A549 (cell line): ENCODE data around the gene CLDN25. TPM values are rescaled to one million over a fixed set of nuclear protein-coding genes. Genes with fewer than 3 reads are reported as not detected.

Experiments
- ATAC-seq, 2 experiments: fragments of 200-7000 bp in 1 of 2; fragments of >200 bp in 1 of 2; cut with Nextera tagmentation in 1 of 2; cut with Tn5 transposase in 1 of 2; 3 replicates each; pipeline versions ENCODE4 v1.8.0 to v1.9.1; 2018 to 2020; ENCODE audit warnings: mild to moderate bottlenecking in 1 of 2, moderate library complexity in 1 of 2
- CTCF ChIA-PET: fragments of 300-600 bp; sonication (Branson Sonifier 250); formaldehyde crosslinking; extraction: SDS; loops from one replicate; lab custom pipeline; 2021; ENCODE audit warnings: antibody characterized with exemption, inconsistent platforms; lab: Yijun Ruan, JAX
- POLR2A ChIA-PET: fragments of 350-600 bp; formaldehyde crosslinking; extraction: SDS; loops from one replicate; lab custom pipeline; 2021; ENCODE audit warnings: antibody characterized with exemption, inconsistent platforms; lab: Yijun Ruan, JAX
- DNase-seq, 2 experiments: peaks; one replicate each; pipeline versions ENCODE4 v3.0.0 to v3.0.0-alpha.2; 2011 to 2016; ENCODE audit warnings: low read depth in 1 of 2, low spot score in 1 of 2
- FAIRE-seq: peaks from 2 replicates; lab custom pipeline; 2011; peaks lifted over from hg19 to GRCh38; lab: Jason Lieb, UNC
- H3K27ac ChIP-seq, 2 experiments: fragments of >200 bp; sonication (Bioruptor Twin); formaldehyde crosslinking; 3 replicates each; pipeline ENCODE4 v1.5.1; 2016 to 2017
- H3K4me1 ChIP-seq: fragments of >200 bp; sonication (Bioruptor Twin); formaldehyde crosslinking; 3 replicates; pipeline ENCODE4 v1.6.1; 2016
- H3K4me2 ChIP-seq: fragments of >200 bp; sonication (Bioruptor Twin); formaldehyde crosslinking; 3 replicates; pipeline ENCODE4 v1.6.1; 2016
- H3K4me3 ChIP-seq: fragments of >200 bp; sonication (Bioruptor Twin); formaldehyde crosslinking; 3 replicates; pipeline ENCODE4 v1.5.1; 2016
- H3K9me3 ChIP-seq: fragments of >200 bp; sonication (Bioruptor Twin); formaldehyde crosslinking; 3 replicates; pipeline ENCODE4 v1.6.1; 2016
- CHD4 ChIP-seq: fragments of 200-600 bp; sonication (generic); IDR thresholded peaks from 2 replicates; pipeline ENCODE4 v1.6.1; 2016; ENCODE audit warnings: antibody characterized with exemption, mild to moderate bottlenecking, borderline replicate concordance
- EHF ChIP-seq: fragments of 250-450 bp; sonication (Bioruptor Pico); IDR thresholded peaks from 2 replicates; pipeline ENCODE4 v1.5.0; 2020; ENCODE audit warnings: mild to moderate bottlenecking
- ESRRA ChIP-seq: fragments of 150-350 bp; IDR thresholded peaks from 2 replicates; pipeline ENCODE4 v1.6.1; 2014; ENCODE audit warnings: mild to moderate bottlenecking, low read length, borderline replicate concordance
- FOXS1 ChIP-seq: fragments of 250-450 bp; sonication (Bioruptor Pico); IDR thresholded peaks from 2 replicates; pipeline ENCODE4 v1.5.0; 2020; ENCODE audit warnings: mild to moderate bottlenecking, moderate library complexity
- GATA3 ChIP-seq: IDR thresholded peaks from 2 replicates; pipeline ENCODE4 v1.6.1; 2012; ENCODE audit warnings: borderline replicate concordance
- HDAC2 ChIP-seq: fragments of 200-600 bp; sonication (generic); IDR thresholded peaks from 2 replicates; pipeline ENCODE4 v1.6.1; 2016
- HOXA7 ChIP-seq: fragments of 250-450 bp; sonication (Bioruptor Pico); IDR thresholded peaks from 2 replicates; pipeline ENCODE4 v1.5.0; 2020; ENCODE audit warnings: mild to moderate bottlenecking, moderate library complexity
- HOXB5 ChIP-seq: fragments of 250-450 bp; sonication (Bioruptor Pico); IDR thresholded peaks from 2 replicates; pipeline ENCODE4 v1.5.0; 2020; ENCODE audit warnings: mild to moderate bottlenecking, moderate library complexity
- JUN ChIP-seq, 2 experiments: fragments of >200 bp; sonication (Bioruptor Twin); formaldehyde crosslinking; IDR thresholded peaks; 2 replicates in 1 of 2; 3 replicates in 1 of 2; pipeline ENCODE4 v1.6.1; 2016 to 2017
- JUNB ChIP-seq: fragments of >200 bp; sonication (Bioruptor Twin); formaldehyde crosslinking; IDR thresholded peaks from 2 replicates; pipeline ENCODE4 v1.6.1; 2016
- MAFK ChIP-seq: fragments of 450-650 bp; IDR thresholded peaks from 2 replicates; pipeline ENCODE4 v1.6.1; 2014; ENCODE audit not compliant: partially characterized antibody
- MYC ChIP-seq: IDR thresholded peaks from 2 replicates; pipeline ENCODE4 v1.6.1; 2012; ENCODE audit warnings: mild to moderate bottlenecking, inconsistent platforms, low read length, improper control_type of control experiment, borderline replicate concordance
- NR3C1 ChIP-seq: fragments of >200 bp; sonication (Bioruptor Twin); formaldehyde crosslinking; IDR thresholded peaks from 3 replicates; pipeline ENCODE4 v1.6.1; 2017
- PHF8 ChIP-seq: fragments of 200-600 bp; sonication (generic); IDR thresholded peaks from 2 replicates; pipeline ENCODE4 v1.6.1; 2016; ENCODE audit warnings: low read depth, mild to moderate bottlenecking, antibody characterized with exemption, moderate library complexity, borderline replicate concordance
- RCOR1 ChIP-seq: fragments of 150-350 bp; IDR thresholded peaks from 2 replicates; pipeline ENCODE4 v1.6.1; 2014; ENCODE audit warnings: antibody characterized with exemption, low read length, low read depth
- RNF2 ChIP-seq: fragments of 200-600 bp; sonication (generic); IDR thresholded peaks from 2 replicates; pipeline ENCODE4 v1.6.1; 2016; ENCODE audit warnings: low read depth, mild to moderate bottlenecking, antibody characterized with exemption, moderate library complexity, borderline replicate concordance
- TP53 ChIP-seq: fragments of 250-450 bp; sonication (Bioruptor Pico); IDR thresholded peaks from 2 replicates; pipeline ENCODE4 v1.5.0; 2021; ENCODE audit warnings: mild to moderate bottlenecking, moderate library complexity
- ZFP36 ChIP-seq: fragments of 450-650 bp; IDR thresholded peaks from 2 replicates; pipeline ENCODE4 v1.6.1; 2014; ENCODE audit warnings: borderline replicate concordance; ENCODE audit not compliant: partially characterized antibody
- ZNF302 ChIP-seq: fragments of 250-450 bp; sonication (Bioruptor Pico); IDR thresholded peaks from 2 replicates; pipeline ENCODE4 v1.9.0; 2021; ENCODE audit warnings: inconsistent platforms, mild to moderate bottlenecking, moderate library complexity
- ZSCAN20 ChIP-seq: fragments of 250-450 bp; sonication (Bioruptor Pico); IDR thresholded peaks from 2 replicates; pipeline ENCODE4 v1.8.0; 2022; ENCODE audit warnings: mild to moderate bottlenecking, moderate library complexity
- WGBS: methylation state at CpG from one replicate; pipeline ENCODE4 v1.1.6; 2017; ENCODE audit errors: missing lambda C conversion rate; 5-methylcytosine and 5-hydroxymethylcytosine counted together
- polyA plus RNA-seq, 4 experiments: library from polyadenylated mRNA; depleted of rRNA in 3 of 4; stranded (reverse); fragments of >200 nt; fragmentation: RNase III in 1 of 4; extraction: RNeasy Plus Mini Kit Qiagen cat#74134 plus additional on column Dnase treatment in 1 of 4; gene quantifications; 2 replicates in 3 of 4; 3 replicates in 1 of 4; pipeline ENCODE4 v1.2.3, GENCODE V29; 2011 to 2017
- TF ChIP-seq, protein P1 (sequence below): fragments of >200 bp; sonication (Bioruptor Twin); formaldehyde crosslinking; IDR thresholded peaks from 3 replicates; pipeline ENCODE4 v1.5.1; 2016
- TF ChIP-seq, protein P2 (sequence below): fragments of >200 bp; sonication (Bioruptor Twin); formaldehyde crosslinking; IDR thresholded peaks from 2 replicates; pipeline ENCODE4 v1.6.1; 2016
- TF ChIP-seq, protein P3 (sequence below): fragments of 150-350 bp; IDR thresholded peaks from 2 replicates; pipeline ENCODE4 v1.6.1; 2014; ENCODE audit warnings: low read depth, mild to moderate bottlenecking, low read length
- TF ChIP-seq, protein P4 (sequence below): fragments of 250-450 bp; sonication (Bioruptor Pico); IDR thresholded peaks from 2 replicates; pipeline ENCODE4 v1.5.0; 2020; ENCODE audit warnings: low read depth, mild to moderate bottlenecking, moderate library complexity
- TF ChIP-seq, protein P5 (sequence below): fragments of >200 bp; sonication (Bioruptor Twin); formaldehyde crosslinking; IDR thresholded peaks from 3 replicates; pipeline ENCODE4 v1.6.1; 2016
- TF ChIP-seq, protein P6 (sequence below): fragments of 200-600 bp; sonication (generic); IDR thresholded peaks from 2 replicates; pipeline ENCODE4 v1.6.1; 2016; ENCODE audit warnings: antibody characterized with exemption, mild to moderate bottlenecking, moderate library complexity
- TF ChIP-seq, protein P7 (sequence below): IDR thresholded peaks from 2 replicates; pipeline ENCODE4 v1.6.1; 2012

The CLDN25 gene
- polyA plus RNA-seq, 2 of the 4 experiments (the other 2 are of a cell fraction) = not detected

DNA sequence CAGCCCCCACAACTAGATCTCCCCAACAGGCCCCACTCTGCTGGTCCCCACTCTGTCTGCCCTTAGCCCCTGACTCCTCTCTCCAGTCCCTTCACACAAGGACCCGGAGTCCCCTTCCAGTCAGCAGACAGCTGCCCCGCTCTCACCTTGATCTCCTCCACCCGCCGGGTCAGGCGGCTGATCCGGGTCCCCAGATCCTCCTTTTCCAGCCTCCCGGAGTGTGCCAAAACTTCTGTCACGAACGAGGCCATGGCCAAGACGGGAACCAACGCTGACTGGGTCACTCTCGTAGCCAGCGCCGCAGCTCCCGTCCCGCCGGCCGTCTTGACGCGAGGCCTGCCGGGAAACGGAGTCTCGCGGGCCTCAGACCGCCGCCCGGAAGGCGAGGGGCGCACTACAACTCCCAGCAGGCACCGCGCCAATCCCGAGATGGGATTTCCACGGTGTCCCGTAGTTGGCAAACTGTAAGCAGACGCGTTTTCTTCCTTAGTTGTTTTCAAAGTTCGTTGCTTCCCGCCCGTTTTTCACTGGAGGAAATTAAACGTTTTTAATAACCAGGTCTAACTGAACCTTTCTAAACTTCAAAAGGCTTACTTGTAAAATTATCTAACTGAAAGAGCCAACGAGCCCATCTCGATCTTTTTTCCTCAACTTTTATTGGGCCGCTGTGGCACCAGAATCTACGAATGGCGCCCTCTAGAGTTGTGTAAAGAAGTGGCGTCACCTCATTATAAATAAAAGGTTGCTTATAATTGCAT is 6.0 kb upstream of the CLDN25 start, which contains the start of gene ZW10 (continued):
- TF ChIP-seq, protein P1, sequence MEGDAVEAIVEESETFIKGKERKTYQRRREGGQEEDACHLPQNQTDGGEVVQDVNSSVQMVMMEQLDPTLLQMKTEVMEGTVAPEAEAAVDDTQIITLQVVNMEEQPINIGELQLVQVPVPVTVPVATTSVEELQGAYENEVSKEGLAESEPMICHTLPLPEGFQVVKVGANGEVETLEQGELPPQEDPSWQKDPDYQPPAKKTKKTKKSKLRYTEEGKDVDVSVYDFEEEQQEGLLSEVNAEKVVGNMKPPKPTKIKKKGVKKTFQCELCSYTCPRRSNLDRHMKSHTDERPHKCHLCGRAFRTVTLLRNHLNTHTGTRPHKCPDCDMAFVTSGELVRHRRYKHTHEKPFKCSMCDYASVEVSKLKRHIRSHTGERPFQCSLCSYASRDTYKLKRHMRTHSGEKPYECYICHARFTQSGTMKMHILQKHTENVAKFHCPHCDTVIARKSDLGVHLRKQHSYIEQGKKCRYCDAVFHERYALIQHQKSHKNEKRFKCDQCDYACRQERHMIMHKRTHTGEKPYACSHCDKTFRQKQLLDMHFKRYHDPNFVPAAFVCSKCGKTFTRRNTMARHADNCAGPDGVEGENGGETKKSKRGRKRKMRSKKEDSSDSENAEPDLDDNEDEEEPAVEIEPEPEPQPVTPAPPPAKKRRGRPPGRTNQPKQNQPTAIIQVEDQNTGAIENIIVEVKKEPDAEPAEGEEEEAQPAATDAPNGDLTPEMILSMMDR = peak; percentile 86
- no peak for TF ChIP-seq TP53 (CRISPR knock-in tag)
- no peak for TF ChIP-seq MAFK
- TF ChIP-seq, protein P2, sequence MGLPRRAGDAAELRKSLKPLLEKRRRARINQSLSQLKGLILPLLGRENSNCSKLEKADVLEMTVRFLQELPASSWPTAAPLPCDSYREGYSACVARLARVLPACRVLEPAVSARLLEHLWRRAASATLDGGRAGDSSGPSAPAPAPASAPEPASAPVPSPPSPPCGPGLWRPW = no peak
- no peak; the same call in 1 of the 2 replicates for TF ChIP-seq PHF8
- TF ChIP-seq HOXB5 = no peak
- no peak for TF ChIP-seq HDAC2
- TF ChIP-seq ZSCAN20 (CRISPR knock-in tag) = no peak
- no peak for TF ChIP-seq MYC
- no peak for TF ChIP-seq GATA3
- TF ChIP-seq RNF2 = no peak
- TF ChIP-seq CHD4 = no peak
- TF ChIP-seq, protein P3, sequence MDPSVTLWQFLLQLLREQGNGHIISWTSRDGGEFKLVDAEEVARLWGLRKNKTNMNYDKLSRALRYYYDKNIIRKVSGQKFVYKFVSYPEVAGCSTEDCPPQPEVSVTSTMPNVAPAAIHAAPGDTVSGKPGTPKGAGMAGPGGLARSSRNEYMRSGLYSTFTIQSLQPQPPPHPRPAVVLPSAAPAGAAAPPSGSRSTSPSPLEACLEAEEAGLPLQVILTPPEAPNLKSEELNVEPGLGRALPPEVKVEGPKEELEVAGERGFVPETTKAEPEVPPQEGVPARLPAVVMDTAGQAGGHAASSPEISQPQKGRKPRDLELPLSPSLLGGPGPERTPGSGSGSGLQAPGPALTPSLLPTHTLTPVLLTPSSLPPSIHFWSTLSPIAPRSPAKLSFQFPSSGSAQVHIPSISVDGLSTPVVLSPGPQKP = no peak
- no peak for TF ChIP-seq EHF (CRISPR knock-in tag)
- TF ChIP-seq, protein P4, sequence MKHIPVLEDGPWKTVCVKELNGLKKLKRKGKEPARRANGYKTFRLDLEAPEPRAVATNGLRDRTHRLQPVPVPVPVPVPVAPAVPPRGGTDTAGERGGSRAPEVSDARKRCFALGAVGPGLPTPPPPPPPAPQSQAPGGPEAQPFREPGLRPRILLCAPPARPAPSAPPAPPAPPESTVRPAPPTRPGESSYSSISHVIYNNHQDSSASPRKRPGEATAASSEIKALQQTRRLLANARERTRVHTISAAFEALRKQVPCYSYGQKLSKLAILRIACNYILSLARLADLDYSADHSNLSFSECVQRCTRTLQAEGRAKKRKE (CRISPR knock-in tag) = no peak
- TF ChIP-seq ESRRA = no peak
- TF ChIP-seq FOXS1 = no peak
- no peak for TF ChIP-seq JUNB
- no peak for TF ChIP-seq RCOR1
- no peak for TF ChIP-seq ZNF302 (CRISPR knock-in tag)
- no peak for TF ChIP-seq NR3C1
- TF ChIP-seq, protein P5, sequence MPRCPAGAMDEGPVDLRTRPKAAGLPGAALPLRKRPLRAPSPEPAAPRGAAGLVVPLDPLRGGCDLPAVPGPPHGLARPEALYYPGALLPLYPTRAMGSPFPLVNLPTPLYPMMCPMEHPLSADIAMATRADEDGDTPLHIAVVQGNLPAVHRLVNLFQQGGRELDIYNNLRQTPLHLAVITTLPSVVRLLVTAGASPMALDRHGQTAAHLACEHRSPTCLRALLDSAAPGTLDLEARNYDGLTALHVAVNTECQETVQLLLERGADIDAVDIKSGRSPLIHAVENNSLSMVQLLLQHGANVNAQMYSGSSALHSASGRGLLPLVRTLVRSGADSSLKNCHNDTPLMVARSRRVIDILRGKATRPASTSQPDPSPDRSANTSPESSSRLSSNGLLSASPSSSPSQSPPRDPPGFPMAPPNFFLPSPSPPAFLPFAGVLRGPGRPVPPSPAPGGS = 0 out of 3 replicates have a peak, but pooled peaks have one; percentile 39

DNA sequence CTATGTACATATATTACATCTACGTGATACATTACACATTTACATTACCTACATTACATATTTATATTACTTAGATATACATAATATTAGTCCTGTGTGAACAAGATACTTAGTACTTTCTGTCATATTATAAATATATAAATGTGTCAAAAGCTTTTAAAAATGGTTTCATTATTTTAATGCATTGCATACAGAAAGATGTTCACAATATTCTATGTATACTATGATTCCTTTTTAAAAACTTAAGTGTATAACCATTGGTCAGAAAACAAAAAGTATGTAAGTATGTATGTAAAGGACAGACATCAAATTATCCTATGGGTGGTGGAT is 5.5 kb upstream of the CLDN25 start:
- ATAC-seq = no peak
- ChIA-PET CTCF (interaction anchor here (1.0 to 2.1 kb wide), 5 partner anchors 10 to 53 kb away, joined by 3 to 7 read pairs (median 5); no protein-coding TSS in a partner anchor), POLR2A (no interaction called here)
- DNase-seq = no peak
- H3K27ac ChIP-seq = peak overlapping the region; percentile 94; a peak in 5 of 6 replicates
- 3% methylated on average over 1 of the region's 1 CpG for WGBS
- peaks cover 3% of the 10 kb centered on the region; the same call in 1 of the 3 replicates for H3K4me1 ChIP-seq
- H3K4me3 ChIP-seq = peak overlapping the region; percentile 99
- no peak for FAIRE-seq
- H3K4me2 ChIP-seq = peak overlapping the region; percentile 45
- no peaks in the 10 kb centered on the region for H3K9me3 ChIP-seq
- TF ChIP-seq PHF8 (no peak), HOXA7 (no peak), HDAC2 (no peak), ZFP36 (no peak), ZSCAN20 (CRISPR knock-in tag) (no peak), ESRRA (no peak), JUN (IDR thresholded peaks at IDR 0.05) (no peak), ZNF302 (CRISPR knock-in tag) (no peak), TP53 (CRISPR knock-in tag) (no peak), NR3C1 (no peak), CHD4 (no peak), HOXB5 (no peak)
- TF ChIP-seq, protein P6, sequence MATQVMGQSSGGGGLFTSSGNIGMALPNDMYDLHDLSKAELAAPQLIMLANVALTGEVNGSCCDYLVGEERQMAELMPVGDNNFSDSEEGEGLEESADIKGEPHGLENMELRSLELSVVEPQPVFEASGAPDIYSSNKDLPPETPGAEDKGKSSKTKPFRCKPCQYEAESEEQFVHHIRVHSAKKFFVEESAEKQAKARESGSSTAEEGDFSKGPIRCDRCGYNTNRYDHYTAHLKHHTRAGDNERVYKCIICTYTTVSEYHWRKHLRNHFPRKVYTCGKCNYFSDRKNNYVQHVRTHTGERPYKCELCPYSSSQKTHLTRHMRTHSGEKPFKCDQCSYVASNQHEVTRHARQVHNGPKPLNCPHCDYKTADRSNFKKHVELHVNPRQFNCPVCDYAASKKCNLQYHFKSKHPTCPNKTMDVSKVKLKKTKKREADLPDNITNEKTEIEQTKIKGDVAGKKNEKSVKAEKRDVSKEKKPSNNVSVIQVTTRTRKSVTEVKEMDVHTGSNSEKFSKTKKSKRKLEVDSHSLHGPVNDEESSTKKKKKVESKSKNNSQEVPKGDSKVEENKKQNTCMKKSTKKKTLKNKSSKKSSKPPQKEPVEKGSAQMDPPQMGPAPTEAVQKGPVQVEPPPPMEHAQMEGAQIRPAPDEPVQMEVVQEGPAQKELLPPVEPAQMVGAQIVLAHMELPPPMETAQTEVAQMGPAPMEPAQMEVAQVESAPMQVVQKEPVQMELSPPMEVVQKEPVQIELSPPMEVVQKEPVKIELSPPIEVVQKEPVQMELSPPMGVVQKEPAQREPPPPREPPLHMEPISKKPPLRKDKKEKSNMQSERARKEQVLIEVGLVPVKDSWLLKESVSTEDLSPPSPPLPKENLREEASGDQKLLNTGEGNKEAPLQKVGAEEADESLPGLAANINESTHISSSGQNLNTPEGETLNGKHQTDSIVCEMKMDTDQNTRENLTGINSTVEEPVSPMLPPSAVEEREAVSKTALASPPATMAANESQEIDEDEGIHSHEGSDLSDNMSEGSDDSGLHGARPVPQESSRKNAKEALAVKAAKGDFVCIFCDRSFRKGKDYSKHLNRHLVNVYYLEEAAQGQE = no peak
- TF ChIP-seq, protein P7, sequence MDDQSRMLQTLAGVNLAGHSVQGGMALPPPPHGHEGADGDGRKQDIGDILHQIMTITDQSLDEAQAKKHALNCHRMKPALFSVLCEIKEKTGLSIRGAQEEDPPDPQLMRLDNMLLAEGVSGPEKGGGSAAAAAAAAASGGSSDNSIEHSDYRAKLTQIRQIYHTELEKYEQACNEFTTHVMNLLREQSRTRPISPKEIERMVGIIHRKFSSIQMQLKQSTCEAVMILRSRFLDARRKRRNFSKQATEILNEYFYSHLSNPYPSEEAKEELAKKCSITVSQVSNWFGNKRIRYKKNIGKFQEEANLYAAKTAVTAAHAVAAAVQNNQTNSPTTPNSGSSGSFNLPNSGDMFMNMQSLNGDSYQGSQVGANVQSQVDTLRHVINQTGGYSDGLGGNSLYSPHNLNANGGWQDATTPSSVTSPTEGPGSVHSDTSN = no peak
